GM12891 (cell line): ENCODE data around the gene B3GALT5.

ENCODE experiments used
- DNase-seq: peaks from one replicate; pipeline ENCODE4 v3.0.0; 2011; ENCODE audit warnings: low spot score; ENCODE audit not compliant: insufficient read length
- FAIRE-seq: peaks from 2 replicates; lab custom pipeline; 2011; peaks lifted over from hg19 to GRCh38; lab: Jason Lieb, UNC
- PAX5 ChIP-seq: IDR thresholded peaks from 2 replicates; pipeline ENCODE4 v1.6.1; 2011; ENCODE audit warnings: low read length, moderate library complexity, mild to moderate bottlenecking; ENCODE audit not compliant: insufficient read depth, severe bottlenecking
- POLR2A ChIP-seq: IDR thresholded peaks from 2 replicates; pipeline ENCODE4 v1.6.1; 2011; ENCODE audit warnings: low read depth, low read length, control low read depth
- POLR2AphosphoS5 ChIP-seq: IDR thresholded peaks from 2 replicates; pipeline ENCODE4 v1.6.1; 2011; ENCODE audit warnings: low read depth, low read length, control low read depth
- POU2F2 ChIP-seq: IDR thresholded peaks from 2 replicates; pipeline ENCODE4 v1.6.1; 2011; ENCODE audit warnings: low read depth, mild to moderate bottlenecking, control low read depth, low read length, moderate library complexity
- SPI1 ChIP-seq: IDR thresholded peaks from 2 replicates; pipeline ENCODE4 v1.6.1; 2011; ENCODE audit warnings: low read depth, low read length, control low read depth
- TAF1 ChIP-seq: IDR thresholded peaks from 2 replicates; pipeline ENCODE4 v1.6.1; 2011; ENCODE audit warnings: low read depth, low read length, control low read depth

The B3GALT5 gene

GRCh38 chr21:39641827-39642450 is 29.2 kb downstream of the B3GALT5 start:
- FAIRE-seq (no peak), DNase-seq (no peak)
- TF ChIP-seq PAX5 (no peak), POLR2A (no peak), TAF1 (no peak), SPI1 (no peak), POLR2AphosphoS5 (no peak), POU2F2 (no peak)

GRCh38 chr21:39644062-39644560 is 31.4 kb downstream of the B3GALT5 start:
- FAIRE-seq: no peak
- DNase-seq: no peak
- TF ChIP-seq POU2F2: no peak
- TF ChIP-seq SPI1: no peak
- no peak for TF ChIP-seq TAF1
- TF ChIP-seq POLR2AphosphoS5: no peak
- TF ChIP-seq POLR2A: no peak
- no peak for TF ChIP-seq PAX5

GRCh38 chr21:39645331-39645730 is 32.6 kb downstream of the B3GALT5 start:
- DNase-seq: no peak
- FAIRE-seq: no peak
- no peak for TF ChIP-seq PAX5
- no peak for TF ChIP-seq POLR2A
- TF ChIP-seq TAF1: no peak
- no peak for TF ChIP-seq POU2F2
- no peak for TF ChIP-seq POLR2AphosphoS5
- no peak for TF ChIP-seq SPI1

- FAIRE-seq: no peak
- TF ChIP-seq POLR2A (no peak), TAF1 (no peak), POU2F2 (no peak), SPI1 (no peak), PAX5 (no peak), POLR2AphosphoS5 (no peak)
- DNase-seq: no peak
Measured at GRCh38 chr21:39647476-39647875, 34.7 kb downstream of the B3GALT5 start.

- FAIRE-seq (no peak), DNase-seq (no peak)
- TF ChIP-seq PAX5 (no peak), POLR2A (no peak), POLR2AphosphoS5 (no peak), TAF1 (no peak), SPI1 (no peak), POU2F2 (no peak)
Measured at GRCh38 chr21:39648879-39649278, 36.1 kb downstream of the B3GALT5 start.

GRCh38 chr21:39649526-39649925 is 36.8 kb downstream of the B3GALT5 start:
- FAIRE-seq (no peak), DNase-seq (no peak)
- no peak for TF ChIP-seq POU2F2
- TF ChIP-seq POLR2AphosphoS5: no peak

GRCh38 chr21:39650306-39650705 is 37.6 kb downstream of the B3GALT5 start:
- FAIRE-seq (no peak), DNase-seq (no peak)
- no peak for TF ChIP-seq TAF1
- no peak for TF ChIP-seq PAX5
- no peak for TF ChIP-seq POLR2A
- TF ChIP-seq SPI1: no peak

GRCh38 chr21:39650801-39651200 is 38.1 kb downstream of the B3GALT5 start:
- no peak for DNase-seq
- no peak for TF ChIP-seq SPI1
- no peak for TF ChIP-seq PAX5
- TF ChIP-seq TAF1: no peak
- no peak for TF ChIP-seq POU2F2
- TF ChIP-seq POLR2AphosphoS5: no peak
- TF ChIP-seq POLR2A: no peak
- FAIRE-seq: no peak

- FAIRE-seq (no peak), DNase-seq (no peak)
- TF ChIP-seq SPI1: no peak
- TF ChIP-seq TAF1: no peak
- no peak for TF ChIP-seq PAX5
- no peak for TF ChIP-seq POLR2A
- no peak for TF ChIP-seq POU2F2
- TF ChIP-seq POLR2AphosphoS5: no peak
Measured at GRCh38 chr21:39651206-39651605, 38.5 kb downstream of the B3GALT5 start.

GRCh38 chr21:39654951-39655350 is 42.2 kb downstream of the B3GALT5 start:
- no peak for DNase-seq
- TF ChIP-seq POU2F2 (no peak), TAF1 (no peak), POLR2A (no peak), POLR2AphosphoS5 (no peak), SPI1 (no peak), PAX5 (no peak)
- no peak for FAIRE-seq

- DNase-seq: no peak
- no peak for TF ChIP-seq POLR2A
- no peak for TF ChIP-seq SPI1
- no peak for TF ChIP-seq PAX5
- no peak for TF ChIP-seq TAF1
- no peak for TF ChIP-seq POU2F2
- no peak for TF ChIP-seq POLR2AphosphoS5
- FAIRE-seq: no peak
Measured at GRCh38 chr21:39655589-39655988, 42.8 kb downstream of the B3GALT5 start.
